OCI-M2 (cell line): ENCODE data around the gene TBC1D17.

Experiments
- DNase-seq: peaks from one replicate; lab custom pipeline; 2025; ENCODE audit not compliant: unreplicated experiment; lab: John Stamatoyannopoulos, UW

The TBC1D17 gene

GRCh38 chr19:49875177-49875576 is 2.3 kb upstream of the TBC1D17 start:
- DNase-seq, result no peak

- peak; percentile 11 for DNase-seq
Measured at GRCh38 chr19:49875857-49876421, 1.6 kb upstream of the TBC1D17 start.

GRCh38 chr19:49876422-49877019 is 981 bp upstream of the TBC1D17 start:
- peak; percentile 98 for DNase-seq

- peak; percentile 93 for DNase-seq
Measured at GRCh38 chr19:49877879-49878743, 609 bp downstream of the TBC1D17 start.

GRCh38 chr19:49878744-49879070 is 1.2 kb downstream of the TBC1D17 start:
- DNase-seq, result no peak

- no peak for DNase-seq
Measured at GRCh38 chr19:49879243-49879963, 1.9 kb downstream of the TBC1D17 start.

- no peak for DNase-seq
Measured at GRCh38 chr19:49880162-49880869, 2.8 kb downstream of the TBC1D17 start.

GRCh38 chr19:49881186-49881585 is 3.7 kb downstream of the TBC1D17 start:
- no peak for DNase-seq

- DNase-seq, result no peak
Measured at GRCh38 chr19:49881672-49882394, 4.3 kb downstream of the TBC1D17 start.

GRCh38 chr19:49882643-49883042 is 5.1 kb downstream of the TBC1D17 start:
- DNase-seq, result no peak

GRCh38 chr19:49883094-49883493 is 5.6 kb downstream of the TBC1D17 start:
- DNase-seq, result no peak

GRCh38 chr19:49884109-49884508 is 6.6 kb downstream of the TBC1D17 start:
- DNase-seq, result no peak

GRCh38 chr19:49884760-49885159 is 7.3 kb downstream of the TBC1D17 start:
- no peak for DNase-seq

- DNase-seq, result no peak
Measured at GRCh38 chr19:49887037-49887664, 9.6 kb downstream of the TBC1D17 start.

- DNase-seq, result no peak
Measured at GRCh38 chr19:49887665-49888509, 10.4 kb downstream of the TBC1D17 start.

GRCh38 chr19:49888510-49888824 is 11.0 kb downstream of the TBC1D17 start:
- DNase-seq, result no peak

- DNase-seq, result no peak
Measured at GRCh38 chr19:49889038-49889686, 11.7 kb downstream of the TBC1D17 start.

- DNase-seq, result no peak
Measured at GRCh38 chr19:49889687-49890348, 12.3 kb downstream of the TBC1D17 start.
